SK-N-SH (cell line): ENCODE data around the gene HRH1. TPM values are rescaled to one million over a fixed set of nuclear protein-coding genes. Genes with fewer than 3 reads are reported as not detected.

Source experiments
- CTCF ChIA-PET: fragments of 300-600, 350-600 bp; formaldehyde crosslinking; extraction: SDS; loops from one replicate; lab custom pipeline; 2021; lab: Yijun Ruan, JAX
- POLR2A ChIA-PET: fragments of 350-600 bp; sonication (Branson Sonifier 250); formaldehyde crosslinking; extraction: SDS; loops from one replicate; lab custom pipeline; 2020; ENCODE audit warnings: antibody characterized with exemption, inconsistent platforms; lab: Yijun Ruan, JAX
- DNase-seq: peaks from one replicate; pipeline ENCODE4 v3.0.0; 2012
- H2AFZ ChIP-seq: fragments of 200-600 bp; sonication (generic); 2 replicates; pipeline ENCODE4 v1.8.1; 2016; ENCODE audit warnings: antibody characterized with exemption, mild to moderate bottlenecking, low read depth
- H3F3A ChIP-seq: fragments of 200-600 bp; sonication (generic); replicated peaks from 2 replicates; pipeline ENCODE3; 2016; ENCODE audit warnings: antibody characterized with exemption, mild to moderate bottlenecking; ENCODE audit not compliant: insufficient read depth
- H3K27ac ChIP-seq, 2 experiments: fragments of 200-500 bp in 1 of 2; fragments of 200-600 bp in 1 of 2; sonication (Bioruptor generic) in 1 of 2; sonication (generic), shearing (Covaris generic) in 1 of 2; 2 replicates each; pipeline versions ENCODE4 v1.5.1 to v1.6.1; 2014 to 2016; ENCODE audit warnings: low read depth in 2 of 2, inconsistent platforms in 1 of 2, low read length in 1 of 2, mild to moderate bottlenecking in 1 of 2, mixed read lengths in 1 of 2
- H3K27me3 ChIP-seq: fragments of 200-600 bp; sonication (generic), shearing (Covaris generic); 2 replicates; pipeline ENCODE4 v1.6.1; 2016; ENCODE audit warnings: mixed run types; ENCODE audit not compliant: insufficient read depth
- H3K36me3 ChIP-seq, 2 experiments: fragments of 200-500 bp in 1 of 2; fragments of 200-600 bp in 1 of 2; sonication (Bioruptor generic) in 1 of 2; sonication (generic) in 1 of 2; replicated peaks in 1 of 2; 2 replicates each; pipeline versions ENCODE3 to v1.5.1; 2014 to 2016; ENCODE audit warnings: low read length in 1 of 2, mild to moderate bottlenecking in 1 of 2; ENCODE audit not compliant: insufficient read depth in 2 of 2, control insufficient read depth in 1 of 2
- H3K4me1 ChIP-seq, 2 experiments: fragments of 200-500 bp in 1 of 2; fragments of 200-600 bp in 1 of 2; sonication (Bioruptor generic) in 1 of 2; sonication (generic), shearing (Covaris generic) in 1 of 2; 2 replicates each; pipeline versions ENCODE4 v1.5.1 to v1.6.1; 2014 to 2016; ENCODE audit warnings: low read depth in 1 of 2, low read length in 1 of 2, mixed run types in 1 of 2; ENCODE audit not compliant: insufficient read depth in 2 of 2, control insufficient read depth in 1 of 2
- H3K4me2 ChIP-seq: fragments of 200-600 bp; sonication (generic), shearing (Covaris generic); 2 replicates; pipeline ENCODE4 v1.6.1; 2017; ENCODE audit warnings: mixed run types
- H3K4me3 ChIP-seq, 2 experiments: fragments of 200-500 bp in 1 of 2; fragments of 200-600 bp in 1 of 2; sonication (Bioruptor generic) in 1 of 2; sonication (generic), shearing (Covaris generic) in 1 of 2; 2 replicates each; pipeline versions ENCODE4 v1.5.1 to v1.8.1; 2014 to 2016; ENCODE audit warnings: low read depth in 2 of 2, inconsistent platforms in 1 of 2, low read length in 1 of 2, mild to moderate bottlenecking in 1 of 2, mixed read lengths in 1 of 2, moderate library complexity in 1 of 2
- H3K79me2 ChIP-seq: fragments of 200-600 bp; sonication (generic); 2 replicates; pipeline ENCODE4 v1.8.1; 2017; ENCODE audit warnings: mild to moderate bottlenecking; ENCODE audit not compliant: insufficient read depth
- H3K9ac ChIP-seq: fragments of 200-600 bp; sonication (generic); 2 replicates; pipeline ENCODE4 v1.6.1; 2017; ENCODE audit warnings: mixed run types
- H3K9me2 ChIP-seq: fragments of 200-600 bp; sonication (generic); 2 replicates; pipeline ENCODE4 v1.6.1; 2017; ENCODE audit warnings: mixed run types
- H3K9me3 ChIP-seq: fragments of 200-600 bp; sonication (generic); 2 replicates; pipeline ENCODE4 v1.6.1; 2017; ENCODE audit warnings: mixed run types, mild to moderate bottlenecking, moderate library complexity
- H4K20me1 ChIP-seq: fragments of 200-600 bp; sonication (generic); 2 replicates; pipeline ENCODE4 v1.6.1; 2017; ENCODE audit warnings: mild to moderate bottlenecking, mixed run types; ENCODE audit not compliant: insufficient read depth
- ELF1 ChIP-seq: IDR thresholded peaks from 2 replicates; pipeline ENCODE4 v1.4.0; 2012
- EP300 ChIP-seq, 2 experiments: IDR thresholded peaks; 2 replicates each; pipeline versions ENCODE4 v1.4.0 to v1.6.1; 2012; ENCODE audit warnings: borderline replicate concordance in 1 of 2, low read depth in 1 of 2, low read length in 1 of 2
- FOSL2 ChIP-seq: IDR thresholded peaks from 2 replicates; pipeline ENCODE4 v1.4.0; 2012; ENCODE audit warnings: low read depth, mild to moderate bottlenecking, moderate library complexity, borderline replicate concordance
- FOXJ3 ChIP-seq: sonication (generic); formaldehyde crosslinking; IDR thresholded peaks from 2 replicates; pipeline ENCODE4 v1.5.1; 2020; ENCODE audit warnings: mild to moderate bottlenecking, missing genetic modification reagents
- GABPA ChIP-seq: IDR thresholded peaks from 2 replicates; pipeline ENCODE4 v1.4.0; 2012; ENCODE audit warnings: low read depth, mild to moderate bottlenecking
- GATA2 ChIP-seq: sonication (generic); formaldehyde crosslinking; IDR thresholded peaks from 2 replicates; pipeline ENCODE4 v1.5.0; 2020; ENCODE audit warnings: mild to moderate bottlenecking, missing genetic modification reagents
- JUND ChIP-seq: IDR thresholded peaks from 2 replicates; pipeline ENCODE4 v1.4.0; 2012
- MEF2A ChIP-seq: IDR thresholded peaks from 2 replicates; pipeline ENCODE4 v1.4.0; 2012; ENCODE audit warnings: low read depth, borderline replicate concordance
- MXI1 ChIP-seq: IDR thresholded peaks from 2 replicates; pipeline ENCODE4 v1.6.1; 2012; ENCODE audit warnings: mild to moderate bottlenecking, low read depth, low read length, improper control_type of control experiment
- NFIC ChIP-seq: IDR thresholded peaks from 2 replicates; pipeline ENCODE4 v1.4.0; 2012; ENCODE audit warnings: borderline replicate concordance
- NRF1 ChIP-seq: IDR thresholded peaks from 2 replicates; pipeline ENCODE4 v1.6.1; 2012; ENCODE audit warnings: low read depth, mild to moderate bottlenecking, low read length
- PBX3 ChIP-seq: IDR thresholded peaks from 2 replicates; pipeline ENCODE4; 2012
- POLR2AphosphoS5 ChIP-seq: IDR thresholded peaks from 2 replicates; pipeline ENCODE4 v1.6.1; 2012; ENCODE audit warnings: low read depth, low read length
- RAD21 ChIP-seq: IDR thresholded peaks from 2 replicates; pipeline ENCODE4 v1.6.1; 2012; ENCODE audit warnings: mild to moderate bottlenecking, low read length
- RCOR1 ChIP-seq: fragments of 150-350 bp; IDR thresholded peaks from 2 replicates; pipeline ENCODE4 v1.6.1; 2017; ENCODE audit warnings: antibody characterized with exemption, low read length
- RXRA ChIP-seq: IDR thresholded peaks from 2 replicates; pipeline ENCODE4 v1.4.0; 2012; ENCODE audit warnings: low read depth, mild to moderate bottlenecking, borderline replicate concordance
- TCF12 ChIP-seq: IDR thresholded peaks from 2 replicates; pipeline ENCODE4 v1.4.0; 2012
- TEAD4 ChIP-seq: IDR thresholded peaks from 2 replicates; pipeline ENCODE4 v1.4.0; 2012; ENCODE audit warnings: mild to moderate bottlenecking, borderline replicate concordance; ENCODE audit not compliant: insufficient read depth
- USF2 ChIP-seq: fragments of 150-350 bp; IDR thresholded peaks from 2 replicates; pipeline ENCODE4 v1.6.1; 2017; ENCODE audit warnings: antibody characterized with exemption, low read length, low read depth, borderline replicate concordance
- WGBS: methylation state at CpG from one replicate; pipeline ENCODE4 v1.1.6; 2017; ENCODE audit warnings: low lambda C conversion rate; 5-methylcytosine and 5-hydroxymethylcytosine counted together
- polyA plus RNA-seq, 3 experiments: library from polyadenylated mRNA; depleted of rRNA; stranded (reverse); fragments of >200 nt; gene quantifications; 2 replicates each; pipeline ENCODE4 v1.2.3, GENCODE V29; 2012
- TF ChIP-seq, protein P1 (sequence below): IDR thresholded peaks from 2 replicates; pipeline ENCODE4 v1.4.0; 2012; ENCODE audit warnings: low read depth

Gene HRH1
- polyA plus RNA-seq, 1 of the 3 experiments (the other 2 are of a cell fraction): 6.2 TPM

GRCh38 chr3:11144996-11145395 is 9.3 kb upstream of the HRH1 start:
- Histone ChIP-seq H2AFZ (no peak overlapping the region), H3K4me3 (no peak overlapping the region), H3K9me2 (no peaks in the 10 kb centered on the region), H3K9ac (peak overlapping the region; percentile 59), H3K27ac (peak overlapping the region in 1 of 2 experiments; percentile 93; a peak in 2 of 4 replicates), H3F3A (peaks cover 18% of the 10 kb centered on the region), H3K36me3 (no peaks in the 10 kb centered on the region), H3K9me3 (no peaks in the 10 kb centered on the region), H3K79me2 (no peaks in the 10 kb centered on the region), H3K4me1 (peaks cover 0 to 10% of the 10 kb centered on the region in 2 experiments; a peak in 2 of 4 replicates), H3K27me3 (no peaks in the 10 kb centered on the region), H3K4me2 (0 out of 2 replicates have a peak overlapping the region, but pooled peaks have one; percentile 68), H4K20me1 (no peaks in the 10 kb centered on the region)
- ChIA-PET POLR2A (no interaction called here), CTCF (interaction anchor here (0.7 to 1.5 kb wide), 3 partner anchors 10 to 86 kb away, joined by 3 to 7 read pairs (median 7); partner anchors contain the start of gene HRH1)
- no peak for TF ChIP-seq RCOR1
- no peak for TF ChIP-seq MXI1
- TF ChIP-seq GATA2: no peak
- no peak for TF ChIP-seq FOXJ3 (CRISPR knock-in tag)
- TF ChIP-seq USF2: no peak
- TF ChIP-seq RAD21: no peak
- TF ChIP-seq RXRA: no peak
- no peak for TF ChIP-seq PBX3
- TF ChIP-seq NRF1: no peak
- no peak for TF ChIP-seq ELF1
- TF ChIP-seq GABPA: no peak
- no peak for TF ChIP-seq JUND
- no peak for TF ChIP-seq MEF2A
- TF ChIP-seq TCF12: no peak
- TF ChIP-seq, protein P1, sequence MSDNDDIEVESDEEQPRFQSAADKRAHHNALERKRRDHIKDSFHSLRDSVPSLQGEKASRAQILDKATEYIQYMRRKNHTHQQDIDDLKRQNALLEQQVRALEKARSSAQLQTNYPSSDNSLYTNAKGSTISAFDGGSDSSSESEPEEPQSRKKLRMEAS: no peak
- WGBS: 94% methylated on average over 5 of the region's 5 CpGs
- DNase-seq: no peak

GRCh38 chr3:11145888-11146287 is 8.4 kb upstream of the HRH1 start:
- no peak overlapping the region for H3K4me3 ChIP-seq
- no peaks in the 10 kb centered on the region for H3K27me3 ChIP-seq
- no peak overlapping the region for H2AFZ ChIP-seq
- H4K20me1 ChIP-seq: no peaks in the 10 kb centered on the region
- CTCF ChIA-PET: interaction anchor here (0.6 to 1.4 kb wide), 2 partner anchors 9 kb away, joined by 3 to 7 read pairs; partner anchors contain the start of gene HRH1
- WGBS: 9% methylated on average over 3 of the region's 3 CpGs
- H3K9ac ChIP-seq: peak overlapping the region; percentile 73; the same call in 1 of the 2 replicates
- H3K4me1 ChIP-seq: peaks cover 0 to 10% of the 10 kb centered on the region in 2 experiments; a peak in 2 of 4 replicates
- peak overlapping the region; percentile 68 for H3K4me2 ChIP-seq
- POLR2A ChIA-PET: no interaction called here
- peak overlapping the region in 1 of 2 experiments; percentile 93; a peak in 2 of 4 replicates for H3K27ac ChIP-seq
- no peaks in the 10 kb centered on the region for H3K79me2 ChIP-seq
- TF ChIP-seq POLR2AphosphoS5 (peak; percentile 40; the same call in 1 of the 2 replicates), TCF12 (peak; percentile 78), MXI1 (no peak), JUND (peak; percentile 78), PBX3 (peak; percentile 96), FOXJ3 (CRISPR knock-in tag) (no peak), RCOR1 (no peak), NFIC (peak; percentile 68; the same call in 1 of the 2 replicates), RXRA (peak; percentile 53; the same call in 1 of the 2 replicates), EP300 (IDR thresholded peaks at IDR 0.05; ENCODE audit: borderline replicate concordance in 1 of 2, low read depth in 1 of 2, low read length in 1 of 2) (peak in 1 of 2 experiments; percentile 82; a peak in 1 of 4 replicates), TEAD4 (peak; percentile 65; the same call in 1 of the 2 replicates), FOSL2 (peak; percentile 71)
- TF ChIP-seq, protein P1: no peak
- no peak for DNase-seq
- no peaks in the 10 kb centered on the region for H3K9me2 ChIP-seq
- H3K36me3 ChIP-seq: no peaks in the 10 kb centered on the region
- peaks cover 18% of the 10 kb centered on the region for H3F3A ChIP-seq
- no peaks in the 10 kb centered on the region for H3K9me3 ChIP-seq
